Measurements from ENCODE around the gene DYNC1H1.

DNA sequence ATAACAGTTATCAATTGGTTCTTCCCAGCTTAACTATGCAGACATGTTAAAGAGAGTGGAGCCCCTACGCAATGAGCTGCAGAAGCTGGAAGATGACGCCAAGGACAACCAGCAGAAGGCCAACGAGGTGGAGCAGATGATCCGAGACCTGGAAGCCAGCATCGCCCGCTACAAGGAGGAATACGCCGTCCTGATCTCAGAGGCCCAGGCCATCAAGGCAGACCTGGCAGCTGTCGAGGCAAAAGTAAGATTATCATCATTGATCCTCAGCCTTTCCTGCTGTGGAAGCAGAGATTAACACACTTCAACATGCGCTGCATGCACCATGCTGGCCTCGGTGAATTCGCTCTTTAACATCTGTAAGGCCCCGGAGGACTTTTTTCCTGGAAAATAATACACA is 68.9 kb downstream of the DYNC1H1 start:
- TF ChIP-seq CTCF (conservative IDR thresholded peaks at IDR 0.05; ENCODE audit: low read depth, low read length) (no peak), EZH2 (IDR thresholded peaks at IDR 0.05; ENCODE audit: low read length, unreplicated experiment) (no peak)
